GM21619 (cell line): ENCODE results near the gene NTN5.
"Not testable (repeated sequence)": the region's sequence is repeated elsewhere in the genome, so short reads cannot be mapped to it uniquely, and the experiment has no call there.

ENCODE experiments used
- ATAC-seq: cut with Tn5 transposase; IDR thresholded peaks from one replicate; pipeline ENCODE4 v1.9.1; 2021; ENCODE audit not compliant: unreplicated experiment

NTN5 gene

DNA sequence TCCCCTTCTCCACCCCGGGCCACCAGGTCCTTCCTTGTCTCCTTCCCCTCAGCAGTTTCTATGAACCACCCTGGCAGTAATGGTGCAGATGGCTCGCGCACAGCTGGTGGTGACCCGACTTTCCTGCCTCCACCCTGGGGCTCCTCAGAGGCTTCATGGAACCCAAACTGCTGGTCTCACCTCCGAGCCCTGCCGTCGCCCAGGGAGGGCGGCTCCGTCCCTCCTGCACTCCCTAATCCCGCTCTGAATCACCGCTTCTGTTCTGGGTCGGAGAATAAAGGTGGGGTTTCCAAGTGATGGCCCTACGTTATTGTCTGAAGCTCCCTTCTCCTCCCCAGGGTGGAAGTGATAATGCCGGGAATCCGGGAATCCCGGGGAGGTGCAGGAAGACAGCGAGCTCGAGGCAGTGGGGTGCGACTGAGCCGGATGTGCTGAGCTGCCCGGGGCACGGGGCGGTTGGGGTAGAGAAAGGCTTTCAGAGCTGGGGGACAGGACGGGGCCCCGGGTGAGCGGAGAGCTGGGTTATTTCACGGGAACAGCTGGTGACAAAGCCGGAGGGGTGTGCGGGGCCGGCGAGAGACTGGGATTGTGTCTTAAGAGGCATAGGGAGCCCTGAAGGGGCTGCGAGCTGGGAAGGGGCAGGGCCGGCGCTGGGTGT lies 23.7 kb upstream of the NTN5 start:
- ATAC-seq: no peak

DNA sequence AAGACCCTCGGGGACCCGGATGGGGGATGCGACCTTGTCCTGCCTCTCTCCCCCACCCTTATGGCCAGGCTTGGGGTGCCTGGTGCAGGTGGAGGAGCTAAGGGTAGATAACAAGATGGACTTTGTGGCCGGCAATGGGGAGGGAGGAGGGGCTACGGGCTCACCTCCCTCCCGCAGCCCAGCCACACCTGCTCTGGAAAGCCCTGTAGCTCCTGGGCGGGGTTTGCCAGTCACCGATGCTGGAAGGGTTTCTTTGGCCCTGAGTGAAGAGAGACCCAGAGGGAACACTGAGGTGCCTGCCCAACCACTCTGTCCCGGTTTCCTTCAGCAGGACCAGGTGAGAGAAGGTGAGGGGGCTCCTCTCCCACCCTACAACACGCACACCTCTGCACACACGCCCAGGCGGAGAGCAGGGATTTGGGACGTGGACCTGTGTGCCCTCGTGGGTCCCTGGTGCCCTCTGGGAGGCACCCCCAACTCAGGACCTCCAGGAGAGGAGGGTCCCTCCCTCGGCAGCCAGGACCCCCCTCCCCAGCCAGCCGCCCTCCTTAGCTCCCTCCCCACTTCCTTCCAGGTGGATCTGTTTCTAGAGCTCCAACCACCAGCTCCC lies 23.0 kb upstream of the NTN5 start, which contains the start of gene FUT2:
Gene FUT2 (plus strand): TSS at position 229 of the 610 bp plus-strand sequence. CDS start 6,986 bp downstream, outside the sequence.
- ATAC-seq: no peak

DNA sequence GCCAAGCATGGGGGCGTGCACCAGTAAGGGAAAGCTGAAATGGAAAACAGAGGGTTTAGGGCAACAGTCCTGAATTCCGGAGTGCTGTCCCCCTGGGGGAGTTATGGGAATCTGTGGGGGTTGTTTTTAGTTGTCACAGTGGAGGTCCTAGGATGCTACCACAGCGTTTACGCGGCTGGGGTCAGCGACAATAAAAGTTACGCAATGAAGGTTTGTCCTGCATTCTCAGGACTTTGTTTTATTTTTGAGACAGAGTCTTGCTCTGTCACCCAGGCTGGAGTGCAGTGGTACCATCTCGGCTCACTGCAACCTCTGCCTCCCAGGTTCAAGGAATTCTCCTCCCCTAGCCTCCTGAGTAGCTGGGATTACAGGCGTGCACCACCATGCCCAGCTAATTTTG lies 20.8 kb upstream of the NTN5 start:
- not testable (repeated sequence) for ATAC-seq

DNA sequence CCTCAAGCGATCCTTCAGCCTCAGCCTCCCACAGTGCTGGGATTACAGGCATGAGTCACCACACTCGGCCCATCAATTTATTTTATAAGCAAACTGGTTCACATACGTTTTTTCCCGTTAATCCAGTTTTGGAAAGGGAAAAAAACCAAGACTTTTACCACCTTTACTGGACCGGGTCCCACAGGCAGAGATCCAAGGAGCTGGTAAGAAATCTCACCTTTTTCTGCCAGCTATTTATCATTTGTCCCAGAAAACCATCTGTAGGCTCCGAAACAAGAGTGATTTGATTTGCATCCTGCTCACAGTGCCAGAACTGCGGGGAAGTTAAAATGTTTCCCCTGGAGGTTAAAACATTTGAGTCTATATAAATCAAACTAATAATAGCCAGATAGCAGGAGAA lies 16.6 kb upstream of the NTN5 start:
- no peak for ATAC-seq

DNA sequence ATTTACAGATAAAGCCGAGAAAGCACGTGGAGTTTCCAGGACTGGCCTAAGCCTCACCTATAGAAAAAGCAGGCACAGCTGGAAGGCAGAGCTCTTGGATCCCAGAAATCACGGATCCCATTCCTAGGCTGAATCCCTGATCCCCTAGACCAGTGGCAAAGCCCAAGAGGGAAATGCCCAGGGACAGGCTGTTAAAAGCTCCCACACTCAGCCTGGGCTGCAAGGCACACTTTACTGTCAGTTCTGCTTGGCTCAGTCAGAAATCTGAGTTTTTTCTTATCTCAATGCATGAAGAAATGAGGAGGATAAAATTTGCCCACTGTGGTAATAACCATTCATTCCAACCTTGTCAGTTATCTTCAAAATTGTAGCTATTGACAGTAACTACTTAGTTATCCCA lies 15.0 kb upstream of the NTN5 start:
- ATAC-seq: no peak

DNA sequence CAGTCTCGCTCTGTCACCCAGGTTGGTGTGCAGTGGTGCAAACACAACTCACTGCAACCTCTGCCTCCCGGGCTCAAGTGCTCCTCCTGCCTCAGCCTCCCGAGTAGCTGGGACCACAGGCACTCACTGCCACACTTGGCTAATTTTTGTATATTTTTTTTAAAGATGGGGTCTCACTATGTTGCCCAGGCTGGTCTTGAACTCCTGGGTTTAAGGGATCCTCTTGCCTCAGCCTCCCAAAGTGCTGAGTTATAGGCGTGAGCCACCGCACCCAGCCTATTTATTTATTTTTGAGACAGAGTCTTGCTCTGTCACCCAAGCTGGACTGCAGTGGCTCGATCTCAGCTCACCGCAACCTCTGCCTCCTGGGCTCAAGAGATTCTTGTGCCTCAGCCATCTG lies 13.8 kb upstream of the NTN5 start:
- ATAC-seq: not testable (repeated sequence)

DNA sequence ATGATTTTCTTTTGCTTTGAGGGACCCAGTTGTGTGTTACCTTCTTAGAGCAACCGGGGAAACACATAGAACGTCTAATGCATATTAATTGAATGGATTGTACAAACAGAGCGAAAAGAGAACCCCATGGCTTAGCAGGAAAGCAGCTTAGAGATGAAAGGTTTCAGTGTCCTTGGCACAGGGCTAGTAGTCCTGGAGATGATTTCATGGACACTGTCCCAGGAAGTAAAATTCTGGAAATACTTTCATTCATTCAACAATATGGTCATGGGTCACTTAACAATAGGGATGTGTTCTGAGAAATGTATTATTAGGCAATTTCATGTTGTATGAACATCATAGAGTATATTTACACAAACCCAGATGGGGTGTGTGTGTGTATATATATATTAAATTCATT lies 13.3 kb upstream of the NTN5 start:
- no peak for ATAC-seq

DNA sequence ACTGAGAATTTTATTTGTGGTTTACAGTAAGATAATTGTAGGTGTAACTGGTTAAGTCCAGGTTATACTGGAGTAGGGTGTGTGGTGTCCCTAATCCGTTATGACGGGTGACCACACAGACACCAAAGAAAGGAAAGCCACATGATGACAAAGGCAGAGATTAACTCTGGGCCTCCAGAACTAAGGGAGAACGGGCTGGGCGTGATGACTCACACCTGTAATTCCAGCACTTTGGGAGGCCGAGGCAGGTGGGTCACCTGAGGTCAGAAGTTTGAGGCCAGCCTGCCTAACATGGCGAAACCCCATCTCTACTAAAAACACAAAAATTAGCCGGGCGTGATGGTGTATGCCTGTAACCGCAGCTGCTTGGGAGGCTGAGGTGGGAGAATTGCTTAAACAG lies 12.8 kb upstream of the NTN5 start:
- no peak for ATAC-seq

DNA sequence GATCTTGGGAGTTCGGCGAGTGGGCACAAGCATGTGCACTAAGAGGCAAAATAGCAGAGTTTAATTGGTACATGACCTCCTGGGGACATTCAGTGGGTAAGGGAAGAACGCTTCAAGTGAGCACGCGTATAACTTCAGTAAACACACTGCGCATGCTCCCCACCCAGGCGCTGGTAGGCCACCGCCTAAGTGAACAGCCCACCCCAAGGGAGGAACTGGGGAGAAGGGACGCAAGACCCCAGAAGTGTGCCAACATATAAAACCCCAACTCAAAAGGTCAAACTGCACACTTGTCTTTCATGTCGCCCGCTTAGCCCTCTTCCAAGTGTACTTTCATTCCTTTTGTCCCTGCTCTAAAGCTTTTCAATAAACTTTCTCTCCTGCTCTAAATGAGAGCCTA lies 10.5 kb upstream of the NTN5 start:
- ATAC-seq: no peak

DNA sequence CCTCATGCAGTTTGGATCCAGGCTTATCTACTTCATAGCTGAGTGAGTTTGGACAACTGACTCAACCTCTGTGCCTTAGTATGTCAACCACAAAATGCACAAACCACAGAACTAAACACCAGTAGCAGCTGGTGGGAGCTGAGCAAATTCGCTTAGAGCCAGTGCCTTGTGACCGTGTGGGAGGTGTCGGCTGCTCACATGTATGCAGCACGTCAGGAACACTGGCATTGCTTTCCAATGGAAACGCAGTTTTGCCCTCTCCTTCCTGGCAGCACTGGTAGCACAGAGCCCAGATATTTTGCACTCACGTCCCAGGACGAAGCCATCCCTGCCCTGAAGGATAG lies 8.3 kb upstream of the NTN5 start:
- ATAC-seq: no peak

DNA sequence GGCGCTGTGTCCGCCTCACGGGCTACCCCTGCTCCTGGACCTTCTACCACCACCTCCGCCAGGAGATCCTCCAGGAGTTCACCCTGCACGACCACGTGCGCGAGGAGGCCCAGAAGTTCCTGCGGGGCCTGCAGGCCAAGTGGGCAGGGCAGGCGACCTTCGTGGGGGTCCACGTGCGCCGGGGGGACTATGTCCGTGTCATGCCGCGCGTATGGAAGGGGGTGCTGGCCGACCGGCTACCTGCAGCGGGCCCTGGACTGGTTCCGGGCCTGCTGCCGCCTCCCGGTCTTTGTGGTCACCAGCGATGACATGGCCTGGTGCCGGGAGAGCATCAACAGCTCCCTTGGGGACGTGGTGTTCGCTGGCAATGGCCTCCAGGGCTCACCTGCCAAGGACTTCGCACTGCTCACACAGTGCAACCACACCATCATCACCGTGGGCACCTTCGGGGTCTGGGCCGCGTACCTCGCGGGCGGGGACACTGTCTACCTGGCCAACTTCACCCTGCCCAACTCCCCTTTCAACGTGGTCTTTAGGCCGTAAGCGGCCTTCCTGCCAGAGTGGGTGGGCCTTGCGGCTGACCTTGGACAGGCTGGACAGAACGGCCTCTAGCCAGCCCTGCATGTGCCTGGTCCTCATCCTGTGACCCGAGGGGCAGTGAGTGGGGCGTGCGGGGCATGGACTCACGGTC lies 7.8 kb upstream of the NTN5 start:
- ATAC-seq: no peak

DNA sequence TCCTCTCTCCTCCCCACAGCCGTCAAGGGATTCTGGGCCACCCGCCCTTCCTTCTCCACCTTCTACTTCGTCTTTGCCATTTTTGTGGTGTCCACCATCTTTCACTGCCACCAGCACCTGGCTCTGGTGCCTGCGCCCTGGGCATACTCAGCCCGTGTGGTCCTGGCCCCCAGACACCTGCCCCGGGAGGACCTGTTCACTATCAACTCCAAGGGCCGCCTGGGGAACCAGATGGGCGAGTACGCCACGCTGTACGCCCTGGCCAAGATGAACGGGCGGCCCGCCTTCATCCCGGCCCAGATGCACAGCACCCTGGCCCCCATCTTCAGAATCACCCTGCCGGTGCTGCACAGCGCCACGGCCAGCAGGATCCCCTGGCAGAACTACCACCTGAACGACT lies 7.2 kb upstream of the NTN5 start:
- ATAC-seq: not testable (repeated sequence)

DNA sequence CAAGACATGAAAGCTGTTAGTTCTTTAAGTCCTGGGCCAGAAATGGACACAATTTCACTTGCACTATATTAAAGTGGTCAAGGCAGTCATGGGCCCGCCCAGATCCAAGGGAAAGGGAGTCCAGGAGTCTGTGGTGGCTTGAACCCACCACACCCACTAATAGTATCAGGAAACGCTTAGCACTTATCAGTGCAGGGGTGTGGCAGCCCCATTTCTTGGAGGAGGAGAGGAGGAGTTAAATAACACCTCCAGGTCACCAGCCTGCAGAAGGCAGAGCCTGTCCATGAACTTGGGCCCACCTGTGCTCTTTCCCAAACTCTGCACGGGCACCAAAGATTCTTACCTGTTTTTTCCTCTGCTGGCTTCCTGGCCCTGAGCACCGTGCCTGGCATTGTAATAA lies 5.4 kb upstream of the NTN5 start:
- ATAC-seq: no peak

DNA sequence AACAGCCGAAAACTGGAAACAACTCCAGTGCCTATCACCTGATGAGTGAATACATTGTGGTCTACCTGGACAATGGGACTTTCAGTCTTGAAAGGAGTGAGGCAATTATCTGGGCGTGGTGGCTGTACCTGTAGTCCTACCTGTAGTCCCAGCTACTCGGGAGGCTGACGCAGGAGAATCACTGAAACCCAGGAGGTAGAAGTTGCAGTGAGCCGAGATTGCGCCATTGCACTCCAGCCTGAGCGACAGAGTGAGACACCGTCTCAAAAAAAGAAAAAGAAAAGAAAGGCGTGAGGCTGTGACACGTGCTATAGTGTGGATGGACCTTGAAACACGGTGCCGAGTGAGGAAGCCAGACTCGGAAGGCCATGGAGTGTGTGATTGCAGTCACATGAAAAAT lies 4.1 kb upstream of the NTN5 start:
- no peak for ATAC-seq

DNA sequence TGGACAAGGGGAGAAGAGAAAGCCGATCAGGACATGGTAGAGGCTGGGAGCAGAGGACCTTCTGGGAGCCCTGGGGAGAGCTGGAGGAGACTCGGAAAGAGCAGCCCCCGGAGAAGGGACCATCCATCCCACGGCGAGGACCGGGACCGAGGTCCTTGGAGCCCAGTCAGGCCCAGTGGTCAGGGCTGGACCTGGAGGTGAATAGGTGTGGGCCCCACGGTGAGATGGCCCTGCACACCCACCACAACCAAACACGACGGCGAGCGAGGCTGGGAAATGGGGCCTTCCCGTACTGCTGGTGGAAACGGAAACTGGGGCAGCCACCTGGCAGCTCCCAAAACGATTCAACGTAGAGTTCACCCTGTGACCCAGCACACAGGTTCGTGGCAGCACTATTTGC lies 3.7 kb upstream of the NTN5 start:
- no peak for ATAC-seq

DNA sequence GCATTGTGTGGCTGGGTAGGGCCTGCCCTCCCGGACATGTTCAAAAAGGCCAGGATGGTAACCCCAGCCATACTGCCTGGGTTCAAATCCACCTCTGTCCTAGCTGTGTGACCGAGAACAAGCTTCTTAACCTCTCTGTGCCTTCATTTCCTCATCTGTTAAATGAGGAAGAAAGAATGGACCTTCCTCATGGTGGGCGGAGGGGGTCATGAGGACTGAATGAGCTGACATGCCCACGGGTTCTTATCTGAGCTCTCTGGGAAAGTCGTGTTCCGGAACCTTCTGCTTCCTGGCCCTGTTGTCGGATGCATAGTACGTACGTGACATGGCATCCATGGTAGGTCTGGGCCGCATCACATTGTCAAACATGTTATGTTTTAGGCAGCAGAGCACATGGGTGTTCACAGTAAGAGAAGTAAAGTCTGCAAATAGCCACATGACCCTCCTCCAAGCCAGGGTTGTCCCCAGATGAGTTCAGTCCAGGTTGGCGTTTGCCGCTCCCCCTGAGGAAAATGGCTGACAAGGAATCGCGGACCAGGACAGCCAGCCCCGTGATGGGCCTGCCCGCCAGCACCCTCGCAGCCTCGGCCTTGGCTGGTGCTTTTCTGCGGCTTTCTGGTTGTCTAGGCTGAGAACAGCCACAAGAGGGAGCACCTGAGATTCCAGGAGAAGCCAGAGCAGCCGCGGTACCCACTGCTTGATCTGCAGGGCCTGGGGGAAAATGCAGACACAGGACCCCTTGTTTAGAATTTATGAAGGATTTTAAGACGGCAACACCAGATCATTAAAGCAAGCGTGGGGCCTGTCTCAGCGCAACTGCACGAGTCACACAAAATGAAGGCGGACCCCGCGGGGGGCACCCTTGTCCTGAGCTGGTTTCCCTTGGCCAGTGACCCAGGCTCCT lies 2.4 kb upstream of the NTN5 start:
- ATAC-seq: no peak

DNA sequence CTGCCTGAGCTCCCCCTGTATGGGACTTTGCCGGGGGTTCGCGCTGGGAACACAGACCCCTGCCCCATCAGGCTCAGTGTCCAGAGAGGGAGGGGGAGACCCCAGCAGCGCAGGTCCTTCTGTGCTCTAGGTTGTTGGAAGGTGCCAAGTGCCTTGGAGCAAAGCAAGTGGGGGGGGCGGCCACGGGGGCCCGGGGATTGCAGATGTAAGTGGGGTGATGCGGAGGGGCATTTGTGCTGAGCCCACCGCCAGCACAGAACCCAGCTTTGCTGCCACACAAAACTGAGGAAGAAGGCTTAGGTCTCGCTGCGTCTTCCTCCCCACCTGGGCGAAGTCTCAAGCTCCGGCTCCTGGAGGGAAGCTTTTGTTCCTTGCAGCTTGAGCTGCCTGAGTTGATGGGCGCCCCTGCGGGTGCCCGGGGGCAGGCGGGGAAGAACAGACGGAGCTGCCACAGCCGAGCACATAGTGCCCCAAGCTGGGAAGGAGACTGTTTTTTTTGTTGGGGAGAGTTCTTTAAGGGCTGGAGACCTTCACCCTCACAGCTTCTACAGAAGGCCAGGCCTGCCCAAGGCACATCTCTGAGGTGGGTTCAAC lies 1.5 kb upstream of the NTN5 start:
- ATAC-seq: no peak

DNA sequence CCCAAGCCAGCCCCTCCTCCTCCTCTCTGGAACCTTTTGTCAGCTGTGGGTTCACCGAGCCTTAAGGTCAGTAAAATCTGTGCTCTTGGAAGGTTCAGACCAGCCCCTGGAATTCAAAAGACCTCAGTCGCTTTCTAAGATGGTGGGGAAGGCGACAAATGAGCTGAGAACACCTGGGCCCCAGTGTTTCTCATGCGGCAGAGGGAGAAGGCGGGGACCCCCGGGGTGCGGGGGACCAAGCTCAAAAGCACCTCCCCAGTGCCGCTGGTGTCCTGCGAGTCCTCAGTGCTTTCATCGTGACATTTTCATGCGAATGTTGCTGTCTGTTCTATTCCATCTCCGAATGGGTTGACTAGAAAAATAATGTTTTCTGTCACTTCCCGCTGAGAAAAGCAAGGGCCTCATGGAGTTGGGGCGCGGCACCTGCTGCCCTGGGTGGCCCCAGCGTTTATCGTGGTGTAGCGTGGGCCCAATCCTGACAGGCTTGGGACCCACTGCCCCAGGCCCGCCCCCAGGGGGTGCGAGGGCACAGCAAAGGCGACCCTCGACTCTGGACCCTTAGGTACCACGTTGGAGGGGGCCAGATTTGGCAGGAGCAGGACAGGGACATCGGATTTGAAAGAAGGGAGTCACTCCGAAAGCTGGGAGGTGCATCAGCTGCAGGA lies 751 bp upstream of the NTN5 start:
- ATAC-seq: no peak

DNA sequence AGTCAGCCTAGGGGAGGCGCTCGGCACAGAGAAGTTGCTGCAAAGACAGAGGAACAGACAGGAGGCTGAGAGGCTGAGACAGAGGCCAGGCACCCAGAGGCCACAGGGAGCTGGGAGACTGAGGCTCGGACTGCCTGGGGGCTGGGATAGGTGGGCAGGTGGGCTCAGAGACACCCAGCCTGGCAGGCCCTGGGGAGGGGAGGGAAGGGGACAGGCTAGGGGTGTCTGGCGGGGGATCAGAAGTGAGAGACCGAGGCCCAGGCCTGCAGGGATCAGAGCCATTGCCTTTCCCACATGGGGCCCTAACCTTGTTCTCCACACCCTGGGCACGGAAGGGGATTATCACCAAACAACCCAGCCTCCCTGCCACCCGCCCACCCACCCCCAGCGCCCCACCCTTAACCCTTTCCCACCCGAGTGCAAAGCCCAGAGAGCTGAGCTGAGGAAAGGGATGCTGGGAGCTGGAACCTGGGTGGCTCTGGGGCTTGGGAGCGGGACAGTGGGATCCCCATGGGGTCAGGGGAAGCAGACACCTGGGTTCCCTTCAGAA lies 1.3 kb downstream of the NTN5 start:
- no peak for ATAC-seq

DNA sequence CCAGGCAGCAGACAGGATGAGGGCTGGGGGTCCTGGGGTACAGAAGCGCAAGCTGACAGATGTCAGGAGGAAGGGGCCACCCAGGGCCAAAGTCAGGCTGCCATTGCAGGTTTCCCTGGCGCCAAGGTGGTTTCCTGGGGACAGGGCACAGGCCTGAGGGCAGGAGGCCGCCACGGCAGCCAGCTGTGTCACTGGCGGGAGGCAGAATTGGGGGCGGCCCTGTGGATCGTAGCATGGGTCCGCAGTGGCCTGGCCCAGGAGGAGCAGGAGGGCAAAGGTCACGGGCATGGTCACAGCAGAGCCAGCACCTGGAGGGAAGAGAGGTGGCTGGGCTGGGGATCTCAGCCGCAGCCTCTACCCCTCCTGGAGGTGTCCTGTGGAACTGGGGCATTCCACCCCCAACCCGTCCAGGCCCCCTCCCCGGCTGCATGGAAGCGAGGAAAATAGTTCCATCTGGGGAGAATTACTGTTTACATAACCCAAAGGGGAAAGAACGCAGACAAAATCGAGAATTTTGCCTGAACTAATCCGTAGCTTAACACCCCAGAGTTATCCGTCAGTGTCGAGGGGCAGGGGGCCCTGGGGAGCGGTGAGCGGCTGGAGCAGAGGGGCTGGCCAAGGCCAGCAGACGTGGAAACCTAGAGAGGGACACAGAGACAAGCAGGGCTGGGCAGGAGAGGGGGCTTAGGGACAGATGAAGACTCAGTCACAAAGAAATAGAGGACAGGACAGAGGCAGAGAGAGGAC lies 1.9 kb downstream of the NTN5 start:
- ATAC-seq: no peak
